ENCODE measurements around the gene LFNG. TPM values are rescaled to one million over a fixed set of nuclear protein-coding genes. Genes with fewer than 3 reads are reported as not detected.

The LFNG gene
- total RNA-seq, 1 donor from 2014 or later: 41.0 TPM

DNA sequence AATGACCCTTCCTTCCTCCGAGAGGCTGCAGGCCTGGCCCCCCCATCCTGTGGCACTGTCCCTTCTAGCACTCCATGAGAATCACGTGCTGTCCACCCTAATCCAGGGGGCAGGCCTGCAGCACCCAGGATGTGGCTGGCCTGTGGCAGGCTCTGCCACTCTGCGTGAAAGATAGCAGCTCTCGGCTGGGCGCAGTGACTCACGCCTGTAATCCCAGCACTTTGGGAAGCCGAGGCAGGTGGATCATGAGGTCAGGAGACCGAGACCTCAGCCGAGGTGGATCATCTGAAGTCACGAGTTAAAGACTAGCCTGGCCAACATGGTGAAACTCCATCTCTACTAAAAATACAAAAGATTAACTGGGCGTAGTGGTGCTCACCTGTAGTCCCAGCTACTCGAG lies 18.9 kb upstream of the LFNG start:
- Mint-ChIP-seq H3K27me3 (ENCODE audit: low read depth) (peaks cover 5% of the 10 kb centered on the region), H3K9me3 (no peaks in the 10 kb centered on the region), H3K36me3 (ENCODE audit: low read depth) (no peaks in the 10 kb centered on the region), H3K4me1 (ENCODE audit: low read depth) (no peaks in the 10 kb centered on the region), H3K4me3 (ENCODE audit: low read depth) (no peak overlapping the region), H3K27ac (no peak overlapping the region)
- DNase-seq (ENCODE audit: low spot score): no peak
- intact Hi-C loops (cut with micrococcal nuclease): no loop called here

DNA sequence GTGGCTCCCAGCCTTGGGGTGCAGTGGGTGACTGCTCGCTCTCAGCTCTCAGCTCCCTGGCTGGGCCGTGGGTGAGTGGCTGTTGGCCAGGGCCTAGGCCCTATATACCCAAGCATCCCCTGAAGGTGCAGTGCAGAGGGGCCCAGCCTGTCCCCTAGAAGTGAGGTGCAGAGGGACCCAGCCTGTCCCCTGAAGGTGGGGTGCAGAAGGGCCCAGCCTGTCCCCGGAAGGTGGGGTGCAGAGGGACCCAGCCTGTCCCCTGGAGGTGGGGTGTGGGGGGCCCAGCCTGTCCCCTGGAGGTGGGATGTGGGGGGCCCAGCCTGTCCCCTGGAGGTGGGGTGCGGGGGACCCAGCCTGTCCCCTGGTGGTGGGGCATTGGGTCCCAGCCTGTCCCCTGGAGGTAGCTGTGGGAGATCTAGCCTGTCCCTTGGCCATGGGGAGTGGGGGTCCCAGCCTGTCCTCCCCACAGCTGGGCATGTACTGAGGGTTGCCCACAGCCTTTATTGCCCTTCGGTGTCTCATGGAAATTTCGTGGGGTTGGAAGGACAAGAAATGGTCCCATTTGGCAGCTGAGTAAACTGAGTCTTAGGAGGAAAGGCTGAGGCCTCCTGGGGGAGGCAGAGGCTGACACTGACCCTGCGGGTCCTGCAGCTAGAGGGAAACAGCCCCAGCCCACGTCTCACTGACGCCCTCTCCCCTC lies 17.5 kb upstream of the LFNG start:
- Mint-ChIP-seq H3K4me3 (ENCODE audit: low read depth) (no peak overlapping the region), H3K27me3 (ENCODE audit: low read depth) (peaks cover 5% of the 10 kb centered on the region), H3K4me1 (ENCODE audit: low read depth) (no peaks in the 10 kb centered on the region), H3K36me3 (ENCODE audit: low read depth) (no peaks in the 10 kb centered on the region), H3K9me3 (no peaks in the 10 kb centered on the region), H3K27ac (no peak overlapping the region)
- no peak for DNase-seq (ENCODE audit: low spot score)
- intact Hi-C loops (cut with micrococcal nuclease): no loop called here

- H3K4me1 Mint-ChIP-seq (ENCODE audit: low read depth): no peaks in the 10 kb centered on the region
- H3K27me3 Mint-ChIP-seq (ENCODE audit: low read depth): peaks cover under 1% of the 10 kb centered on the region
- no peak for DNase-seq (ENCODE audit: low spot score)
- intact Hi-C loops (cut with micrococcal nuclease): no loop called here
- H3K36me3 Mint-ChIP-seq (ENCODE audit: low read depth): no peaks in the 10 kb centered on the region
- no peak overlapping the region for H3K4me3 Mint-ChIP-seq (ENCODE audit: low read depth)
- H3K9me3 Mint-ChIP-seq: no peaks in the 10 kb centered on the region
- H3K27ac Mint-ChIP-seq: no peak overlapping the region
These were observed 17.0 kb upstream of the LFNG start for GRCh38 chr7:2502647-2502966.

DNA sequence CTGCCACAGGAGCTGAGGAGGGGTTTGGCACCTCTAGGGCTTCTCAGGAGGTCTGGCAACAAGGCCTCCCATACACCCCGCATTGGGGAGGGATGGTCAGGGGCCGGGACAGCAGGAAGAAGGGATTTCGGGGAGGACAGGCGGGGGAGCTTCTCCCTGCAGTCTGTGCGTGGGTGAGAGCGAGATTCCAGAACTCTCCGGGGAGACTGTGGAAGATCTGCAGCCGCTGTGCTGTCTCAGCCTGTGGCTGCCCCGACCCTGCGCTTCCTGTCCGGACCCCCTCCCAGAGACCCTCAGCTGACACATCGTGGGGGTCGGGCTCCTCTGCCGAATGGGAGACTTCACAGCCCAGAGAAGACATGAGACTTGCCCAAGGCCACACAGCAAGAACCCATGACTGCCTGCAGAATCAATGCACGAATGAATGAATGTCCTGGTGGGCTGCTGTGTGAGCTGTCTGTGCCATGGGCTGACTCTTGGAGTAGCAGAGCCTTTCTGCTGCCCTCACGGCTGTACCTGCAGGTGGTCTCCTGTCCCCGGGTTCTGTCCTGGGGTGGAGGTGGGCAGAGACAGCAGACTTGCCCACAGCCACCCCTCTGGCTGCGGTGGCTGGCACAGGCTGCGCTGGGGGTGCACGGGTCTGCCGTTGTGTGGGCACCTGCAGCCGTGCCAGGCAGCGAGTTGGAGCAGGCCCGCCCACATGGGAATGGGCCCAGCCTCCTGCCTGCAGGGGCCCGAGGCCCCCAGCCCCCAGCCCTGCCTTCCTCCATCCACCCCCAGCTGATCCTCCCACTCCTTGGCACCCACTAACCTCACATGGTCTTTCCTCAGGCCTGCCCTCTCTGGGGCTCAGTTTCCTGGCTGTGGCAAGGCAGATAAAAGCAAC lies 16.3 kb upstream of the LFNG start:
- no peak overlapping the region for H3K4me3 Mint-ChIP-seq (ENCODE audit: low read depth)
- intact Hi-C loops (cut with micrococcal nuclease): no loop called here
- H3K27me3 Mint-ChIP-seq (ENCODE audit: low read depth): no peaks in the 10 kb centered on the region
- H3K36me3 Mint-ChIP-seq (ENCODE audit: low read depth): no peaks in the 10 kb centered on the region
- no peaks in the 10 kb centered on the region for H3K9me3 Mint-ChIP-seq
- H3K4me1 Mint-ChIP-seq (ENCODE audit: low read depth): peaks cover 2% of the 10 kb centered on the region
- no peak overlapping the region for H3K27ac Mint-ChIP-seq
- no peak for DNase-seq (ENCODE audit: low spot score)

- Mint-ChIP-seq H3K27ac (no peak overlapping the region), H3K36me3 (ENCODE audit: low read depth) (no peaks in the 10 kb centered on the region), H3K27me3 (ENCODE audit: low read depth) (no peaks in the 10 kb centered on the region), H3K9me3 (no peaks in the 10 kb centered on the region), H3K4me1 (ENCODE audit: low read depth) (peaks cover 13% of the 10 kb centered on the region), H3K4me3 (ENCODE audit: low read depth) (no peak overlapping the region)
- intact Hi-C loops (cut with micrococcal nuclease): no loop called here
- DNase-seq (ENCODE audit: low spot score): no peak
These were observed 15.3 kb upstream of the LFNG start for GRCh38 chr7:2504128-2504888.

DNA sequence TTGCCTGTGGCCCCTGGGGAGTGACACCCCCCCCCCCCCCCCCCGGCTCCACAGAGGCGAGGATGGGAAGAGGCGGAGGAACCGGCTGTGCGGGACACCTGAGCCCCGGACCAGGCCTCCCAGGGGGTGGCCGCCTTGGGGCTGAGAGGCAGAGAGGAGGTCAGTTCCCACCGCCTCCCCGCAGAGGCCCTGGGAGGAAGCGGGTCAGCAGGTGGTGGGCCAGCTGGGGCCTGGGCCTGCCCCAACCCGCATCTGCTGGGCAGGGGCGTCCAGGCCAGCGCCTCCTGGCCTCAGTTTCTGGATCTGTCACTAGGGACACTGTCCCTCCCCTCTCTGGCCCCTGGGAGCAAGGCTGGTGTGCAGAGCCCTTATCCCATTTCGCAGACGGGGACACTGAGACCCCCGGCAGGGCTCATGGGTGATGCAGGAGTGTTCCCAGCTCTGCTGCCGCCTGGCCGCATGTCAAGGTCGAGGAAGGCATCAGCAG lies 14.6 kb upstream of the LFNG start:
- no peaks in the 10 kb centered on the region for H3K9me3 Mint-ChIP-seq
- intact Hi-C loops (cut with micrococcal nuclease): no loop called here
- DNase-seq (ENCODE audit: low spot score): no peak
- H3K4me3 Mint-ChIP-seq (ENCODE audit: low read depth): no peak overlapping the region
- peaks cover 14% of the 10 kb centered on the region for H3K4me1 Mint-ChIP-seq (ENCODE audit: low read depth)
- H3K36me3 Mint-ChIP-seq (ENCODE audit: low read depth): no peaks in the 10 kb centered on the region
- H3K27me3 Mint-ChIP-seq (ENCODE audit: low read depth): no peaks in the 10 kb centered on the region
- no peak overlapping the region for H3K27ac Mint-ChIP-seq

- H3K4me1 Mint-ChIP-seq (ENCODE audit: low read depth): peaks cover 15% of the 10 kb centered on the region
- H3K9me3 Mint-ChIP-seq: no peaks in the 10 kb centered on the region
- no peaks in the 10 kb centered on the region for H3K27me3 Mint-ChIP-seq (ENCODE audit: low read depth)
- H3K36me3 Mint-ChIP-seq (ENCODE audit: low read depth): no peaks in the 10 kb centered on the region
- H3K4me3 Mint-ChIP-seq (ENCODE audit: low read depth): no peak overlapping the region
- H3K27ac Mint-ChIP-seq: no peak overlapping the region
- DNase-seq (ENCODE audit: low spot score): no peak
- intact Hi-C loops (cut with micrococcal nuclease): no loop called here
These were observed 14.2 kb upstream of the LFNG start for GRCh38 chr7:2505401-2505800.

DNA sequence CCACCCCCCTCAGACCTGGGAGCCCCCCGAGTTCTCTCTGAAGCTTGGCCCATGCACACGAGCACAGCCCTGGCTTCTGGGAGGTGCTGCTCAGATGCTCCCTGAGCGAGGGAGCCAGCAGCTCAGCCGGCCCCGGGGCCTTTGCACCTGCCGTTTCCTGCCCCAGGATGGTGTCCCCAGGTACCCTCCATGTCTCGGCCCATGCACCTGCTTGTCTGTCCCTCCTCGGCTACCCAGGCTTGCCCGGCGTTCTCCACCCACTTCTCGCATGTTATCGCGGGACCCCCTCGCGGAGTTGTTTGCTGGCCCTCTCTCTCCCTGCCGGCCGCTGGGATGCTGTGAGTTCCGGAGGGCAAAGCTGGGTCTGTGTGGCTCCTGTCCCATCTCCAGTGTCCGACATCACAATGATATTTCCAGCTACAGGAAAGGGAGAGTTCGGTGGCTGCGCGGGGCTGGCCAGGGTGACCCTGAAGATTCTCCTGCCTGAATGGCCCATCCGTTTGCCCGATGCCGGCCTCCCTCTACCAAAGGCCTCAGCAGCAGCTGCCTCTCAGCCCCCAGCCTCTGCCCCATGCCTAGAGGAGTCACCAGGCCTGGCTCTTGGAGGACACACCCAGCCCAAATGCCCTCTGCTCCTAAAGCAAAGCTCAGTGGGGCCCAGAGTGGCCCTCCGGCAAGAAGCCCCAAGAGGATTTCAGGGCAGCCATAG lies 12.2 kb upstream of the LFNG start:
- Mint-ChIP-seq H3K9me3 (no peaks in the 10 kb centered on the region), H3K27me3 (ENCODE audit: low read depth) (no peaks in the 10 kb centered on the region), H3K36me3 (ENCODE audit: low read depth) (no peaks in the 10 kb centered on the region), H3K27ac (no peak overlapping the region), H3K4me1 (ENCODE audit: low read depth) (peaks cover 24% of the 10 kb centered on the region), H3K4me3 (ENCODE audit: low read depth) (no peak overlapping the region)
- intact Hi-C loops (cut with micrococcal nuclease): no loop called here
- DNase-seq (ENCODE audit: low spot score): no peak

GRCh38 chr7:2507917-2508306 lies 11.7 kb upstream of the LFNG start:
- H3K4me3 Mint-ChIP-seq (ENCODE audit: low read depth): no peak overlapping the region
- no peaks in the 10 kb centered on the region for H3K27me3 Mint-ChIP-seq (ENCODE audit: low read depth)
- H3K27ac Mint-ChIP-seq: no peak overlapping the region
- H3K4me1 Mint-ChIP-seq (ENCODE audit: low read depth): peaks cover 27% of the 10 kb centered on the region
- intact Hi-C loops (cut with micrococcal nuclease): no loop called here
- no peak for DNase-seq (ENCODE audit: low spot score)
- H3K36me3 Mint-ChIP-seq (ENCODE audit: low read depth): no peaks in the 10 kb centered on the region
- no peaks in the 10 kb centered on the region for H3K9me3 Mint-ChIP-seq

- intact Hi-C loops (cut with micrococcal nuclease): no loop called here
- H3K36me3 Mint-ChIP-seq (ENCODE audit: low read depth): no peaks in the 10 kb centered on the region
- H3K27ac Mint-ChIP-seq: peak overlapping the region; percentile 55
- peak; percentile 63 for DNase-seq (ENCODE audit: low spot score)
- H3K4me3 Mint-ChIP-seq (ENCODE audit: low read depth): peak overlapping the region; percentile 45
- no peaks in the 10 kb centered on the region for H3K9me3 Mint-ChIP-seq
- no peaks in the 10 kb centered on the region for H3K27me3 Mint-ChIP-seq (ENCODE audit: low read depth)
- H3K4me1 Mint-ChIP-seq (ENCODE audit: low read depth): peaks cover 27% of the 10 kb centered on the region
These were observed 11.0 kb upstream of the LFNG start for GRCh38 chr7:2508327-2509215.

DNA sequence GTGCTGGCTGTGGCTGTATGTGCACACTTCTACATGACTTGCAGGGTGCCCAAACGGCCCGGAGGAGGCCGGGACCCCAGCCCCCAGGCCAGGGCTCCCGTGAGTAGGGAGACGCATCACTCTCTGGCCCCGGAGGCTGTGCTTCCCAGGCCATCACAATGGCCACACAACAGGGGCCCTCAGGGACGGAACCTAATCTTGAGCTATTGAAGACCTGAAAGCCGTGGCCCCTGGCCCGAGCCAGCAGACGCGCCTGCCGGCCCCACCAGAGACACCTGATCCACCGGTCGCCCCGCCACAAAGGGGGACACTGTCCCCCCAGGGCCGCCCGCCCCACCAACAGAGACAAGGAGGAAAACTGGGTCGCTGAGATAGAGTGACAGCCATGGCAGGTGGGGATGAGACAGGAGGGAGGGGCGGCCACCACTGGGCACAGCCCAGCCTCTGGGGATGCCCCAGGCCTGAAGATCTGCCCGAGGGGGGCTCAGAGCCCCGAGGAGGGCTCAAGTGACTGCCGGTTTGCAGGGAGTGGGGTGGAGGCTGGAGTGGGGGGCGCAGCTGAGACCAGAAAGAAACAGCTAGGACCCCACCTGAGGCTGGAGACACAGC lies 10.2 kb upstream of the LFNG start:
- no peak overlapping the region for H3K27ac Mint-ChIP-seq
- H3K9me3 Mint-ChIP-seq: no peaks in the 10 kb centered on the region
- H3K27me3 Mint-ChIP-seq (ENCODE audit: low read depth): no peaks in the 10 kb centered on the region
- peak overlapping the region; percentile 45 for H3K4me3 Mint-ChIP-seq (ENCODE audit: low read depth)
- peaks cover 27% of the 10 kb centered on the region for H3K4me1 Mint-ChIP-seq (ENCODE audit: low read depth)
- intact Hi-C loops (cut with micrococcal nuclease): no loop called here
- no peaks in the 10 kb centered on the region for H3K36me3 Mint-ChIP-seq (ENCODE audit: low read depth)
- no peak for DNase-seq (ENCODE audit: low spot score)

Data from activated T-helper 2 cell treated with anti-CD3 and anti-CD28 coated beads, Interferon-gamma antibody, Interleukin-2, Interleukin-4, amounts not matched to agents 10 μg/mL and 5 μg/mL and 100 μg/mL, durations not matched to agents 14 hours and 24 hours and 36 hours (primary cell).